Hematopoietic multipotent progenitor cell treated with erythropoietin and hydrocortisone succinate and interleukin-3 and kit ligand, for 15 days (in vitro differentiated cells): ENCODE data around the gene C20orf202.
"Not testable (repeated sequence)": the region's sequence is repeated elsewhere in the genome, so short reads cannot be mapped to it uniquely, and the experiment has no call there.

Experiments
- DNase-seq: peaks from one replicate; pipeline ENCODE4 v3.0.0-alpha.2; 2015; ENCODE audit warnings: low spot score

C20orf202 gene

GRCh38 chr20:1247689-1248088, 44.4 kb downstream of the C20orf202 start:
- no peak for DNase-seq

GRCh38 chr20:1250282-1250681, 47.0 kb downstream of the C20orf202 start:
- DNase-seq, result not testable (repeated sequence)

- DNase-seq, result no peak
Observed at GRCh38 chr20:1252416-1252815, 49.2 kb downstream of the C20orf202 start.

GRCh38 chr20:1254254-1254653, 51.0 kb downstream of the C20orf202 start:
- DNase-seq, result no peak

GRCh38 chr20:1255675-1256074, 52.4 kb downstream of the C20orf202 start:
- DNase-seq, result no peak
